Measurements from ENCODE around the gene CAMK1G.
A peak's percentile ranks its signal among the peaks of the same experiment; 100 is the strongest.

GRCh38 chr1:209645574-209646452 is 62.3 kb downstream of the CAMK1G start:
- TF ChIP-seq POLR2A (conservative IDR thresholded peaks at IDR 0.05) (no peak), FOXK2 (conservative IDR thresholded peaks at IDR 0.05 in 1 of 2, IDR thresholded peaks at IDR 0.05 in 1 of 2; ENCODE audit: low read depth in 2 of 2) (peak; percentile 61 to 75; a peak in 3 of 4 replicates), PRPF4 (IDR thresholded peaks at IDR 0.05; ENCODE audit: insufficient read depth, low read depth, low read length, poor library complexity, severe bottlenecking) (no peak), TEAD4 (IDR thresholded peaks at IDR 0.05; ENCODE audit: low read length) (peak; percentile 98), TEAD4 (CRISPR knock-in tag; IDR thresholded peaks at IDR 0.05; ENCODE audit: borderline replicate concordance) (no peak), ZNF324 (CRISPR knock-in tag; IDR thresholded peaks at IDR 0.05) (no peak)
- TF ChIP-seq, protein P1, sequence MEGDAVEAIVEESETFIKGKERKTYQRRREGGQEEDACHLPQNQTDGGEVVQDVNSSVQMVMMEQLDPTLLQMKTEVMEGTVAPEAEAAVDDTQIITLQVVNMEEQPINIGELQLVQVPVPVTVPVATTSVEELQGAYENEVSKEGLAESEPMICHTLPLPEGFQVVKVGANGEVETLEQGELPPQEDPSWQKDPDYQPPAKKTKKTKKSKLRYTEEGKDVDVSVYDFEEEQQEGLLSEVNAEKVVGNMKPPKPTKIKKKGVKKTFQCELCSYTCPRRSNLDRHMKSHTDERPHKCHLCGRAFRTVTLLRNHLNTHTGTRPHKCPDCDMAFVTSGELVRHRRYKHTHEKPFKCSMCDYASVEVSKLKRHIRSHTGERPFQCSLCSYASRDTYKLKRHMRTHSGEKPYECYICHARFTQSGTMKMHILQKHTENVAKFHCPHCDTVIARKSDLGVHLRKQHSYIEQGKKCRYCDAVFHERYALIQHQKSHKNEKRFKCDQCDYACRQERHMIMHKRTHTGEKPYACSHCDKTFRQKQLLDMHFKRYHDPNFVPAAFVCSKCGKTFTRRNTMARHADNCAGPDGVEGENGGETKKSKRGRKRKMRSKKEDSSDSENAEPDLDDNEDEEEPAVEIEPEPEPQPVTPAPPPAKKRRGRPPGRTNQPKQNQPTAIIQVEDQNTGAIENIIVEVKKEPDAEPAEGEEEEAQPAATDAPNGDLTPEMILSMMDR (IDR thresholded peaks at IDR 0.05 in 2 of 3, conservative IDR thresholded peaks at IDR 0.05 in 1 of 3; ENCODE audit: insufficient read depth in 2 of 3, low read depth in 1 of 3, low read length in 3 of 3), result no peak
